PC-9 (cell line): ENCODE data around the gene RTN4IP1.

Experiments
- EZH2 ChIP-seq: fragments of 200-600 bp; sonication (generic); IDR thresholded peaks from 2 replicates; pipeline ENCODE4 v1.8.0; 2017; ENCODE audit warnings: antibody characterized with exemption, low read depth
- TF ChIP-seq, protein P1 (sequence below): fragments of 200-600 bp; sonication (generic); conservative IDR thresholded peaks from 2 replicates; pipeline ENCODE4 v1.6.1; 2017; ENCODE audit warnings: mixed run types, antibody characterized with exemption, mild to moderate bottlenecking, moderate library complexity

DNA sequence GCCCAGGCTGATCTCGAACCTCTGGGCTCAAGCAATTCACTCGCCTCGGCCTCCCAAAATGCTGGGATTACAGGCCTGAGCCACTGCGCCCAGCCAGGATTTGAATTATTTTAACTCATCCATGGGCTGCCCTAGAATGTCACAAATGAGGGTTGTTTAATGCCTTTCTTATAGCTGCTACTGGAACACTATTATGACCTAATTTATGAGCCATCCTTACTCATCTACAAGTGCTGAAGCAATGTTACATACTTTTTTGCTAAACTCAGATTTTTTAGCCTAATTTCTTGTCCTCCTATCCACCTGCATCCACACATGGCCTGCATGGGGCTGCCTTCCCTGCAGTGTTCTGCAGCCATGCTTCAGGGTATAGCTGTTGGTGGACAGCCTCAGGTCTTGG lies 59.9 kb downstream of the RTN4IP1 start:
- TF ChIP-seq EZH2 = no peak
- TF ChIP-seq, protein P1, sequence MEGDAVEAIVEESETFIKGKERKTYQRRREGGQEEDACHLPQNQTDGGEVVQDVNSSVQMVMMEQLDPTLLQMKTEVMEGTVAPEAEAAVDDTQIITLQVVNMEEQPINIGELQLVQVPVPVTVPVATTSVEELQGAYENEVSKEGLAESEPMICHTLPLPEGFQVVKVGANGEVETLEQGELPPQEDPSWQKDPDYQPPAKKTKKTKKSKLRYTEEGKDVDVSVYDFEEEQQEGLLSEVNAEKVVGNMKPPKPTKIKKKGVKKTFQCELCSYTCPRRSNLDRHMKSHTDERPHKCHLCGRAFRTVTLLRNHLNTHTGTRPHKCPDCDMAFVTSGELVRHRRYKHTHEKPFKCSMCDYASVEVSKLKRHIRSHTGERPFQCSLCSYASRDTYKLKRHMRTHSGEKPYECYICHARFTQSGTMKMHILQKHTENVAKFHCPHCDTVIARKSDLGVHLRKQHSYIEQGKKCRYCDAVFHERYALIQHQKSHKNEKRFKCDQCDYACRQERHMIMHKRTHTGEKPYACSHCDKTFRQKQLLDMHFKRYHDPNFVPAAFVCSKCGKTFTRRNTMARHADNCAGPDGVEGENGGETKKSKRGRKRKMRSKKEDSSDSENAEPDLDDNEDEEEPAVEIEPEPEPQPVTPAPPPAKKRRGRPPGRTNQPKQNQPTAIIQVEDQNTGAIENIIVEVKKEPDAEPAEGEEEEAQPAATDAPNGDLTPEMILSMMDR = no peak
